Activated naive CD4-positive, alpha-beta T cell treated with anti-CD3 and anti-CD28 coated beads, Interleukin-2, amount 50 U/mL, for 16 hours (primary cell): Measurements from ENCODE around the gene GTF2IRD1.
"Not testable (repeated sequence)": the region's sequence is repeated elsewhere in the genome, so short reads cannot be mapped to it uniquely, and the experiment has no call there.

Experiments used
- DNase-seq: peaks from one replicate; pipeline ENCODE4 v3.0.0-alpha.2; 2020

The GTF2IRD1 gene

GRCh38 chr7:74494076-74494548 lies 40.4 kb downstream of the GTF2IRD1 start:
- DNase-seq: no peak

GRCh38 chr7:74495112-74496086 lies 41.7 kb downstream of the GTF2IRD1 start:
- no peak for DNase-seq

GRCh38 chr7:74496272-74496671 lies 42.6 kb downstream of the GTF2IRD1 start:
- no peak for DNase-seq

- DNase-seq: not testable (repeated sequence)
Measured at GRCh38 chr7:74496773-74497172, 43.1 kb downstream of the GTF2IRD1 start.

- no peak for DNase-seq
Measured at GRCh38 chr7:74498354-74498753, 44.6 kb downstream of the GTF2IRD1 start.

GRCh38 chr7:74498996-74499834 lies 45.5 kb downstream of the GTF2IRD1 start:
- no peak for DNase-seq

GRCh38 chr7:74499835-74500388 lies 46.2 kb downstream of the GTF2IRD1 start:
- no peak for DNase-seq

- DNase-seq: no peak
Measured at GRCh38 chr7:74501298-74501697, 47.6 kb downstream of the GTF2IRD1 start.

GRCh38 chr7:74502216-74502891 lies 48.6 kb downstream of the GTF2IRD1 start:
- no peak for DNase-seq

- no peak for DNase-seq
Measured at GRCh38 chr7:74503061-74503460, 49.4 kb downstream of the GTF2IRD1 start.

GRCh38 chr7:74503943-74504342 lies 50.2 kb downstream of the GTF2IRD1 start:
- DNase-seq: no peak

GRCh38 chr7:74505471-74506324 lies 52.0 kb downstream of the GTF2IRD1 start:
- DNase-seq: no peak

- DNase-seq: no peak
Measured at GRCh38 chr7:74506325-74506724, 52.6 kb downstream of the GTF2IRD1 start.

- DNase-seq: no peak
Measured at GRCh38 chr7:74507538-74508319, 54.0 kb downstream of the GTF2IRD1 start.

GRCh38 chr7:74509453-74509852 lies 55.7 kb downstream of the GTF2IRD1 start:
- DNase-seq: not testable (repeated sequence)

GRCh38 chr7:74511345-74511744 lies 57.6 kb downstream of the GTF2IRD1 start:
- no peak for DNase-seq

GRCh38 chr7:74512762-74513161 lies 59.1 kb downstream of the GTF2IRD1 start:
- no peak for DNase-seq

GRCh38 chr7:74514131-74514591 lies 60.5 kb downstream of the GTF2IRD1 start:
- no peak for DNase-seq

- DNase-seq: no peak
Measured at GRCh38 chr7:74515276-74515675, 61.6 kb downstream of the GTF2IRD1 start.

- DNase-seq: no peak
Measured at GRCh38 chr7:74516214-74516613, 62.5 kb downstream of the GTF2IRD1 start.

- DNase-seq: no peak
Measured at GRCh38 chr7:74518041-74518440, 64.3 kb downstream of the GTF2IRD1 start.
